Fibroblast of pulmonary artery (primary cell): Measurements from ENCODE around the gene NDNF.

Source experiments
- DNase-seq: peaks from one replicate; pipeline ENCODE4 v3.0.0-alpha.2; 2010; ENCODE audit warnings: low read depth
- H3K4me3 ChIP-seq: replicated peaks from 2 replicates; pipeline ENCODE4 v1.5.1; 2011; ENCODE audit warnings: low read depth, mild to moderate bottlenecking, control low read depth, low read length, moderate library complexity
- CTCF ChIP-seq: IDR thresholded peaks from 2 replicates; pipeline ENCODE4 v1.5.1; 2011; ENCODE audit warnings: mild to moderate bottlenecking, control low read depth, low read length, inconsistent platforms; ENCODE audit errors: missing control alignments

Gene NDNF

GRCh38 chr4:121011138-121011537 is 61.2 kb downstream of the NDNF start:
- no peak overlapping the region for H3K4me3 ChIP-seq
- DNase-seq = no peak
- no peak for TF ChIP-seq CTCF

DNA sequence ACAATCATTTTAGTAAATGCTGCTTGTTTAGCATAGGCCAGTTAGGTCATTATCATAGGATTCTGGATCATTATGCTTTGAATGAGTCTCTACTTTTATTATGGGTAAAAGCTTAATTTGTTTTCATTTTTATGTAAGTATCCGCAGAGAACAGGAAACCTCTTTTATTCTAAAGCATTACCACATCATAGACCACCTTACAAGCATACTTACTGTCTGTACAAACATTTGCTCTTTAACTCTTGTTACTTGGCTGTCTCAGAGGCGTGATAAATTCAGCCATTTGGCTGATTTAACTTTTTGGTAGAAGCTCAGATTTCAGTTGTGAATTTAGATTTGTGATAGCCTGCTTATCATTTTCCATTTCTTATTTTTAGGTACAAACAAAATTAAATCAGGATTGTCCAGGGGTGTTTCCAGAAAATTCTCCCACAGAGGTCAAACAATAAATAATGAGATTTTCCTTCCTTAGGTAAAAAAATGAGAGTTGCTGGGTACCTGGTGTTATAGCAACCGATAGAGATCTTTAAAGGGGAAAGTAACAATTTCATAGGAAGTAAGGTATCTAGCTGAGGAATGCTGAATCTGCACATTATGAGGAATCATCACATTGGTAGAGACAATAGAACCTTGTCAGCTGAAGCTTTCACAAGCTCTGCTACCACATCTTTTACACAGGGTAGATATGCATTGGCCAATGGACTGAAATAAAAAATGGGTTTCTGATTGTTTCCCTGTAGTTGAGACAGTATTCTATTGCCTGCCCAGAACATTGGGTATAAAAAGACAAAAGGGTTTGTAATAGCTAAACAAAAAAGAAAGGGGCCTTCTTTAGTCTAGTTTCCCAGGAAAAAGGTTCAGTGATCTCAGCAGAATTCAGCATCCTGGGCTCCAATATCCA is 62.5 kb downstream of the NDNF start:
- DNase-seq = no peak
- no peak overlapping the region for H3K4me3 ChIP-seq
- TF ChIP-seq CTCF = no peak

DNA sequence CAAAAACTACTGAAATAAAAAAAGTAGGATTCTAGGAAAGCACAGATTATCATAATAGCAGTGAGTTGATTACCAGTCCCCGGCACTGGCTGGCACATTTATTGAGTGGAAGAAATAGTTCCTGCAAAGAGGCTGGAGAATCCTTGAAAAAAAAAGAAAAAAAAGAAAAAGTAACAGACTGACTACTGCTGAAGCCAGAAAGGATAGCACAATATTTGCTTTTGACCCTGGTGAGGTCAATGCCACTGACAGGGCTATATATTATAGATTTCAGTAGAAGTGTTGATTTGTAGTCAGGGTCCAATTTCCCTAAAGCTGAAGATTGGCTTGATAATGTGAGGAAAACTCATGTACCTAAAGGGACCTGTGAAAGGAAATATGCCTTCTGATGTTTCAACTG is 64.7 kb downstream of the NDNF start:
- no peak for TF ChIP-seq CTCF

DNA sequence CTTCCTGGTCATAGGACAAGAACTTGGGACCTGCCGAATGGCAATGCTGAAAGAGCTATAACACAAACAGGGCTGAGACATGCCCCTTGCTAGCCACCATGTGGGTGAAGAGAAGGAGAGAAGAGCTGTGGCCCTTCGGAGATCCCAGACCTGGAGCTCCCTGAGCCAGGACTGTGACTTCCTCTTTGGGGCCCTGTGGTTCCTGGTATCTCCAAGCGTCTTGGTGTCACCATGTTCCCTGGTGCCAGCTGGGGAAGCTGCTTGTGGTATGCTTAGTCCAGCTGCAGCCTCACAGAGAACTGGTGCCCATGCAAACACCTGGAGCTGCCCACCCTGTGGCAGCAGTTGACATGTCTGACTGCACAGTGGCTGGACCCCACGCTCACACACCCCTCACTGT is 68.5 kb downstream of the NDNF start:
- TF ChIP-seq CTCF = no peak
- no peak for DNase-seq
- no peak overlapping the region for H3K4me3 ChIP-seq

More for the DNA sequence above, 64.7 kb downstream of the NDNF start:
- H3K4me3 ChIP-seq = no peak overlapping the region
- no peak for DNase-seq

DNA sequence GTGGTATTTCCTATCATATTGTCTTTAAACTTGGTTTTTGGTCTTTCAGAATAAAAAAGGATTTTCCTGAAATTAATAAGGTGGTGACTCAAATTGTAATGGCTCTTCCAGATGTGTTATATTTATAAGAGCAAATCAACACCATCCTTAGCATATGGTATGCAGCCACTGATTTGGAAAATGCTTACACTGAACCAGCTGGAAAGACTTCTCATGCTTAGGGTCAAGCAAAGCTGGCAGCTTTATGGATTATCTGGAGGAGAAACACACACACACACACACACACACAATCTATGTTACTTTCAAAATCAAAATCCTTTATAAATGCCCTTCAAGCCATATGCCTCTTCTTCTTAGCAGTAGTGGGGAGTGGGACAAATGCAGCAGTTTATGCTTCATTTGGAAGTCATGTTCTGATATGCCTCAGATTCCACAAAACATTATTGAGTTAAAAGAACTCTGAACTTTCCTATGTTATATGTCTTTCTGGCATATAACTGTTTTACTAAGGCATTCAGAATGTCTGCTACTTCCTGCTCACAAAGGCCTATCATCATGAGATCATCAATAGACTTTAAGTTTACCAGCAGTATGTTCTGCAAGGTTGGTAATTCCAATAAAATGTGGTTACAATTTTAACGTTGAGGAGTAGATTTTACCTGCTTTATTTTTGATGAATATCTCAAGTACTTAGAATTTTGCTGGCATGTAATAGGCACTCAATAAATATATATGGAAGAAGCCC is 76.9 kb downstream of the NDNF start:
- no peak for TF ChIP-seq CTCF
- no peak overlapping the region for H3K4me3 ChIP-seq
- DNase-seq = no peak

DNA sequence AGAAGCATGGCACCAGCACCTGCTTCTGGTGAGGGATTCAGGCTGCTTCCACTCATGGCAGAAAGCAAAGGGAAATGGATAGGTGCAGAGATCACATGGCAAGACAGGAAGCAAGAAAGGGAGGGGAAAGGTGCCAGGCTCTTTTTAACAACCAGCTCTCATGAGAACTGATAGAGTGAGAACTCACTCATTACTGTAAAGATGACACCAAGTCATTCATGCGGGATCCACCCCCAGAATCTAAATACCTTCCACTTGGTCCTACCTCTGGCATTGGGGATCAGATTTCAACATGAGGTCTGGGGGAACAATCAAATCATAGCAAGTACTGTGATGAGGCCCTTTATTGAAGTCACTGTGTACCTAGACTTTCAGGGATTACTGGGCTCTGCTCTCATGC is 77.8 kb downstream of the NDNF start:
- no peak overlapping the region for H3K4me3 ChIP-seq
- no peak for DNase-seq
- TF ChIP-seq CTCF = no peak
